ENCODE measurements around the gene GMPPA. TPM values are rescaled to one million over a fixed set of nuclear protein-coding genes. Genes with fewer than 3 reads are reported as not detected.
A peak's percentile ranks its signal among the peaks of the same experiment; 100 is the strongest.

The GMPPA gene
- total RNA-seq, 2 donors from 2014 or later: 21.6 to 23.3 TPM

GRCh38 chr2:219549619-219550018 is 50.9 kb downstream of the GMPPA start:
- peaks cover 0 to 22% of the 10 kb centered on the region in 2 donors for H3K4me1 ChIP-seq
- H3K27ac ChIP-seq: no peak overlapping the region
- no peak overlapping the region for H3K4me3 ChIP-seq
- H3K36me3 ChIP-seq: no peaks in the 10 kb centered on the region
- no peaks in the 10 kb centered on the region for H3K9me3 ChIP-seq
- no peak for TF ChIP-seq CTCF (IDR thresholded peaks at IDR 0.05)
- H3K27me3 ChIP-seq: no peaks in the 10 kb centered on the region
- DNase-seq (ENCODE audit: low spot score): no peak

DNA sequence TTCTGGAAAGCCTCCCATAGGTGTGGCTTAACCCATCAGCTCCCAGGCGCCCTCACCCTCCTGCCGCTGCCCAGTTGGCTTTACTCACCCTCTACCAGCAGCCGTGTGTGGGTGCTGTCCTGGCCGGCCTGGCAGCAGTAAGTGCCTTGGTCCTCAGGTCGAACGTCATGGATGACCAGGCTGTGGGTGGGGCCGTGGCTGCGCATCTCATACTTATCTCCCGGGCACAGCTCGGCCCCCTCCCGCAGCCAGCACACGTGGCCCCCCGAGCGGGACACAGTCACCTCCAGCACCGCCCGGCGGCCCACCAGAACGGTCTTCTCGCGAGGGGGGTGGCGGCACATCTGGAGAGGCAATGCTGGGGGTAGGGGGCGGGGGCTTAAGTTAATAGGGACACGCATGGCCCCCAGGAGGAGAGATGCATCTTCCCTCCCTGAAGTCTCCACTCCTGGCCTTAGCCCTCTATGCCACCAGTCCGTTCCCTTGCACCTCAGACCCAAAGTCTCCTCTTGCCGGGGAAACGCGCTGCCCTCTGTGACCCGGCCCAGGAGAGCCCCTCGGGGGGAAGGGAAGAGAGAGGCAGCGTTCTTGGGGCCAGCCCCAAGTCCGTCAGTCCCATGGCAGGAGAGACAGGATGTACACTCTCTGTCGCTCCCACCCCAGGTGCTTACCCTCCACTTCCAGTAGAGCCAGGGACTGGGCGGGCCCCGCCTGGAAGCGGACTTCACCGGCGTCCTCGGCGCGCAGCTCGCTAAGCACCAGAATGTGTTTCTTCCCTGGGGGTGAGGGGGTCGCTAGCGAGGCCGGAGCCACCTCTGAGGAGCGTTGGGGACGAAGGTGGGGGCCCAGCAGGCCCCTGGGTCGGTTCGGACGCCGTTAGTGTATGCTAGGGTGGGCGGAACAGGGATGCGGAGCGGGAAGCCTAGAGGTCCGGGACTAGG is 53.0 kb downstream of the GMPPA start:
- peak; percentile 62 for DNase-seq (ENCODE audit: low spot score)
- H3K27ac ChIP-seq: peak overlapping the region; percentile 57 to 68
- TF ChIP-seq CTCF (IDR thresholded peaks at IDR 0.05): no peak
- peaks cover 9% of the 10 kb centered on the region for H3K36me3 ChIP-seq
- peaks cover 0 to 19% of the 10 kb centered on the region in 2 donors for H3K4me1 ChIP-seq
- H3K27me3 ChIP-seq: no peaks in the 10 kb centered on the region
- H3K9me3 ChIP-seq: no peaks in the 10 kb centered on the region
- peak overlapping the region; percentile 45 to 57 for H3K4me3 ChIP-seq

- Histone ChIP-seq H3K27ac (peak overlapping the region; percentile 57 to 68), H3K4me1 (peaks cover 0 to 19% of the 10 kb centered on the region in 2 donors), H3K9me3 (no peaks in the 10 kb centered on the region), H3K4me3 (peak overlapping the region; percentile 45 to 57), H3K27me3 (no peaks in the 10 kb centered on the region), H3K36me3 (peaks cover 11% of the 10 kb centered on the region)
- no peak for TF ChIP-seq CTCF (IDR thresholded peaks at IDR 0.05)
- peak; percentile 82 for DNase-seq (ENCODE audit: low spot score)
These were observed 53.9 kb downstream of the GMPPA start for GRCh38 chr2:219552382-219553167.

GRCh38 chr2:219553168-219553417 is 54.4 kb downstream of the GMPPA start:
- Histone ChIP-seq H3K4me1 (peaks cover 0 to 19% of the 10 kb centered on the region in 2 donors), H3K27ac (no peak overlapping the region), H3K9me3 (no peaks in the 10 kb centered on the region), H3K4me3 (peak overlapping the region; percentile 45 to 57), H3K27me3 (no peaks in the 10 kb centered on the region), H3K36me3 (peaks cover 15% of the 10 kb centered on the region)
- no peak for TF ChIP-seq CTCF (IDR thresholded peaks at IDR 0.05)
- no peak for DNase-seq (ENCODE audit: low spot score)

DNA sequence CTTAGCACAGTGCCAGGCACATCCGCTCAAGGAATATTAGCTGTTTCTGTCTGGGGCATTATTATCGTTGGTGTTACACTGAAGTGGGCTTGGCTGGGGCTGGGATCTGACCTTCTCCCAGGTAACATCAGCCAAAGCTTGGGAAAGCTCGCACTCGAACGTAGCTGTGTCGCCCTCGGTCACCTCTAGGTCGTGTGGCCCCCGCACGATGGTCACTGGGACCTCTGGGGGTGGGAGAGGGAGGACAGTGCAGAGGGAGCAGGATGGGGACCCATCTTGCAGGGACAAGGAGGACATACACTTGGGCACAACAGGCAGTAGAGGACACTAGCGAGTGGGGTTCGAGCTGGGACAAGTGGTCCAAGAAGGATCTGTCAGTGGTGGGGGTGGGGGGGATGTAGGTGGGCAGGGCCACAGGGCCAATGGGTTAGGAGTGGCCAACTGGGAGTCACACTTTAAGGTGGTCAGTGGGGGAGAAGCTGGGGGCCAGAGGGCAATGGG is 54.8 kb downstream of the GMPPA start:
- no peak for TF ChIP-seq CTCF (IDR thresholded peaks at IDR 0.05)
- no peaks in the 10 kb centered on the region for H3K9me3 ChIP-seq
- H3K4me1 ChIP-seq: peaks cover 0 to 19% of the 10 kb centered on the region in 2 donors
- peaks cover 15% of the 10 kb centered on the region for H3K36me3 ChIP-seq
- DNase-seq (ENCODE audit: low spot score): no peak
- H3K27me3 ChIP-seq: no peaks in the 10 kb centered on the region
- H3K27ac ChIP-seq: no peak overlapping the region
- H3K4me3 ChIP-seq: no peak overlapping the region

All from right atrium auricular region (tissue), 2 donors.